Peyer's patch (tissue), 4 donors: ENCODE data around the gene DNAJC10. TPM values are rescaled to one million over a fixed set of nuclear protein-coding genes. Genes with fewer than 3 reads are reported as not detected.
"Not testable (repeated sequence)": the region's sequence is repeated elsewhere in the genome, so short reads cannot be mapped to it uniquely, and the experiment has no call there.

Source experiments
- DNase-seq, 3 donors: peaks; one replicate each; pipeline ENCODE4 v3.0.0-alpha.2; 2017 to 2019
- H3K27ac ChIP-seq, 4 donors: fragments of 200-600 bp; sonication (generic); one replicate each; pipeline ENCODE4 v1.5.1; 2016 to 2019
- H3K27me3 ChIP-seq, 2 donors: fragments of 200-600 bp; sonication (generic); one replicate each; pipeline ENCODE4 v1.5.1; 2019
- H3K36me3 ChIP-seq, 3 donors: fragments of 200-600 bp; sonication (generic); one replicate each; pipeline ENCODE4 v1.5.1; 2016 to 2019
- H3K4me1 ChIP-seq, 4 donors: fragments of 200-600 bp; sonication (generic); one replicate each; pipeline ENCODE4 v1.5.1; 2016 to 2019
- H3K4me3 ChIP-seq, 4 donors: fragments of 200-600 bp; sonication (generic); 1 replicate in 3 of 4; 2 replicates in 1 of 4; pipeline ENCODE4 v1.5.1; 2016 to 2019; ENCODE audit warnings: mild to moderate bottlenecking in 1 of 4
- H3K9me3 ChIP-seq, 4 donors: fragments of 200-600 bp; sonication (generic); one replicate each; pipeline ENCODE4 v1.5.1; 2016 to 2019; ENCODE audit warnings: mild to moderate bottlenecking in 1 of 4
- CTCF ChIP-seq, 6 experiments: fragments of 450-650 bp in 4 of 6; fragments of 200-600 bp in 2 of 6; sonication (generic) in 1 of 6; IDR thresholded peaks; one replicate each; pipeline ENCODE4 v1.5.1; 2017 to 2019; ENCODE audit warnings: antibody characterized with exemption in 6 of 6, mild to moderate bottlenecking in 3 of 6, moderate library complexity in 1 of 6
- POLR2A ChIP-seq, 2 donors: fragments of 450-650 bp; IDR thresholded peaks; one replicate each; pipeline ENCODE4 v1.5.1; 2017; ENCODE audit warnings: antibody characterized with exemption in 2 of 2, mild to moderate bottlenecking in 2 of 2, moderate library complexity in 2 of 2
- total RNA-seq, 4 donors: library from RNA; depleted of rRNA; stranded (reverse); fragments of >200 nt; gene quantifications; one replicate each; pipeline ENCODE4 v1.1.0, GENCODE V29; 2016

The DNAJC10 gene
- total RNA-seq, 4 donors from 2014 or later = 22.9 to 58.6 (median 33.4) TPM

- Histone ChIP-seq H3K36me3 (peaks cover 0 to 1% (median 0%) of the 10 kb centered on the region in 3 donors), H3K27ac (peak overlapping the region; percentile 79 to 96 (median 86)), H3K9me3 (no peaks in the 10 kb centered on the region), H3K4me3 (peak overlapping the region; percentile 81 to 99 (median 88)), H3K27me3 (no peaks in the 10 kb centered on the region), H3K4me1 (peaks cover 0 to 19% (median 2%) of the 10 kb centered on the region in 4 donors)
- no peak for DNase-seq
- TF ChIP-seq CTCF (IDR thresholded peaks at IDR 0.05) = peak in 2 of 6 experiments; percentile 26 to 28
- TF ChIP-seq POLR2A (IDR thresholded peaks at IDR 0.05) = no peak
Measured at GRCh38 chr2:182715121-182715891, 751 bp upstream of the DNAJC10 start.

- H3K27me3 ChIP-seq = no peaks in the 10 kb centered on the region
- TF ChIP-seq POLR2A (IDR thresholded peaks at IDR 0.05) (no peak), CTCF (IDR thresholded peaks at IDR 0.05) (no peak)
- DNase-seq = peak; percentile 27 to 62 (median 61)
- H3K36me3 ChIP-seq = peaks cover 0 to 3% (median 0%) of the 10 kb centered on the region in 3 donors
- H3K4me3 ChIP-seq = peak overlapping the region; percentile 81 to 99 (median 88)
- H3K4me1 ChIP-seq = peaks cover 0 to 19% (median 2%) of the 10 kb centered on the region in 4 donors
- H3K9me3 ChIP-seq = no peaks in the 10 kb centered on the region
- H3K27ac ChIP-seq = peak overlapping the region; percentile 79 to 96 (median 86)
Measured at GRCh38 chr2:182716650-182716979, 558 bp downstream of the DNAJC10 start.

GRCh38 chr2:182717416-182717815 is 1.4 kb downstream of the DNAJC10 start:
- Histone ChIP-seq H3K9me3 (no peaks in the 10 kb centered on the region), H3K27me3 (no peaks in the 10 kb centered on the region), H3K4me1 (peaks cover 0 to 19% (median 2%) of the 10 kb centered on the region in 4 donors), H3K4me3 (peak overlapping the region in 2 of 4 donors; percentile 87 to 99), H3K27ac (peak overlapping the region in 2 of 4 donors; percentile 21 to 96), H3K36me3 (peaks cover 0 to 3% (median 0%) of the 10 kb centered on the region in 3 donors)
- TF ChIP-seq POLR2A (IDR thresholded peaks at IDR 0.05) (no peak), CTCF (IDR thresholded peaks at IDR 0.05) (no peak)
- DNase-seq = peak in 1 of 3 donors; percentile 27

DNA sequence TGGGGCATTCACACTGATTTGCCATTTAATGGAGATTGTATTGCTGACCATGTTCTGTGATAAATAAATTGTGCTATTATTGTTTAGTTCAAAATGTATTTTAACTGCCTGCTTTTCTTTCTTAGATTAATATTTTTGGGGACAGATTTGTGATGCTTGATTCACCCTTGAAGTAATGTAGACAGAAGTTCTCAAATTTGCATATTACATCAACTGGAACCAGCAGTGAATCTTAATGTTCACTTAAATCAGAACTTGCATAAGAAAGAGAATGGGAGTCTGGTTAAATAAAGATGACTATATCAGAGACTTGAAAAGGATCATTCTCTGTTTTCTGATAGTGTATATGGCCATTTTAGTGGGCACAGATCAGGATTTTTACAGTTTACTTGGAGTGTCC is 1.8 kb downstream of the DNAJC10 start:
- Histone ChIP-seq H3K27me3 (no peaks in the 10 kb centered on the region), H3K4me3 (peak overlapping the region in 1 of 4 donors; percentile 99), H3K9me3 (no peaks in the 10 kb centered on the region), H3K4me1 (peaks cover 0 to 19% (median 2%) of the 10 kb centered on the region in 4 donors), H3K27ac (peak overlapping the region in 2 of 4 donors; percentile 21 to 96), H3K36me3 (peaks cover 0 to 3% (median 0%) of the 10 kb centered on the region in 3 donors)
- TF ChIP-seq POLR2A (IDR thresholded peaks at IDR 0.05) (no peak), CTCF (IDR thresholded peaks at IDR 0.05) (no peak)
- DNase-seq = no peak

- TF ChIP-seq CTCF (IDR thresholded peaks at IDR 0.05) (no peak), POLR2A (IDR thresholded peaks at IDR 0.05) (no peak)
- no peak for DNase-seq
- H3K27me3 ChIP-seq = no peaks in the 10 kb centered on the region
Measured at GRCh38 chr2:182718459-182718858, 2.4 kb downstream of the DNAJC10 start.

GRCh38 chr2:182719116-182719515 is 3.1 kb downstream of the DNAJC10 start:
- H3K4me3 ChIP-seq, DNase-seq, H3K27me3 ChIP-seq, H3K36me3 ChIP-seq, H3K27ac ChIP-seq, H3K9me3 ChIP-seq: not testable (repeated sequence)
- H3K4me1 ChIP-seq = peaks cover 0 to 18% (median 2%) of the 10 kb centered on the region in 4 donors

More at GRCh38 chr2:182718459-182718858, 2.4 kb downstream of the DNAJC10 start:
- Histone ChIP-seq H3K9me3 (no peaks in the 10 kb centered on the region), H3K4me3 (no peak overlapping the region), H3K4me1 (peaks cover 0 to 19% (median 2%) of the 10 kb centered on the region in 4 donors), H3K36me3 (peaks cover 0 to 3% (median 0%) of the 10 kb centered on the region in 3 donors), H3K27ac (peak overlapping the region in 1 of 4 donors; percentile 96)
